ENCODE results near the gene TRIB2. TPM values are rescaled to one million over a fixed set of nuclear protein-coding genes. Genes with fewer than 3 reads are reported as not detected.
A peak's percentile ranks its signal among the peaks of the same experiment; 100 is the strongest.

TRIB2 gene
- total RNA-seq, 1 donor from 2014 or later: 19.3 TPM

DNA sequence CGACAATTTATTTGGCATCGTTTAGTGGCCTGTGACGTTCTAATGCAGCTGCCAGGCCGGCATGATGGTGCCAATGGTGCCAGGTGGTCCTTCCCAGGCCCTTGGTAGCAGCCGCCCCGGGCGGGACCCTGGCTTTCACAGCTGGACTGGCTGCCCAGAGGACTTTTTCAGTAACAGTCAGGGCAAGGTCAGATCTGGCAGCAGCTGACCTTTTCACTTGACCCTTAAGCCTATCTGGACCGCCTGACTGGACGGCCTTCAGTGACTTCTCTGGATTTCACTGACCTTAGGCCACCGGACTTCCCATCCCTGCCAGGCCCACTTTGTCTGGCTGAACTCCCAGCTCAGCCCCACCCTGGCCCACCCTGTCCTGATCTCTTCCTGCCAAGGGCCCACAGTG is 15.9 kb downstream of the TRIB2 start:
- Mint-ChIP-seq H3K9me3 (no peaks in the 10 kb centered on the region), H3K4me1 (peaks cover 71% of the 10 kb centered on the region), H3K27ac (no peak overlapping the region), H3K27me3 (no peaks in the 10 kb centered on the region), H3K36me3 (ENCODE audit: low read depth) (peaks cover 69% of the 10 kb centered on the region), H3K4me3 (no peak overlapping the region)
- POLR2A ChIA-PET: interaction anchor here (0.6 to 1.0 kb wide), 2 partner anchors 11 to 146 kb away, joined by 4 to 6 read pairs; no protein-coding TSS in a partner anchor
- CTCF ChIA-PET: interaction anchor here (1.2 to 1.6 kb wide), 2 partner anchors 16 to 199 kb away, joined by 4 to 5 read pairs; no protein-coding TSS in a partner anchor
- TF ChIP-seq, protein P1, sequence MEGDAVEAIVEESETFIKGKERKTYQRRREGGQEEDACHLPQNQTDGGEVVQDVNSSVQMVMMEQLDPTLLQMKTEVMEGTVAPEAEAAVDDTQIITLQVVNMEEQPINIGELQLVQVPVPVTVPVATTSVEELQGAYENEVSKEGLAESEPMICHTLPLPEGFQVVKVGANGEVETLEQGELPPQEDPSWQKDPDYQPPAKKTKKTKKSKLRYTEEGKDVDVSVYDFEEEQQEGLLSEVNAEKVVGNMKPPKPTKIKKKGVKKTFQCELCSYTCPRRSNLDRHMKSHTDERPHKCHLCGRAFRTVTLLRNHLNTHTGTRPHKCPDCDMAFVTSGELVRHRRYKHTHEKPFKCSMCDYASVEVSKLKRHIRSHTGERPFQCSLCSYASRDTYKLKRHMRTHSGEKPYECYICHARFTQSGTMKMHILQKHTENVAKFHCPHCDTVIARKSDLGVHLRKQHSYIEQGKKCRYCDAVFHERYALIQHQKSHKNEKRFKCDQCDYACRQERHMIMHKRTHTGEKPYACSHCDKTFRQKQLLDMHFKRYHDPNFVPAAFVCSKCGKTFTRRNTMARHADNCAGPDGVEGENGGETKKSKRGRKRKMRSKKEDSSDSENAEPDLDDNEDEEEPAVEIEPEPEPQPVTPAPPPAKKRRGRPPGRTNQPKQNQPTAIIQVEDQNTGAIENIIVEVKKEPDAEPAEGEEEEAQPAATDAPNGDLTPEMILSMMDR (IDR thresholded peaks at IDR 0.05): no peak
- ATAC-seq (ENCODE audit: low read depth) (no peak), DNase-seq (no peak)
- intact Hi-C loops (cut with micrococcal nuclease): no loop called here

DNA sequence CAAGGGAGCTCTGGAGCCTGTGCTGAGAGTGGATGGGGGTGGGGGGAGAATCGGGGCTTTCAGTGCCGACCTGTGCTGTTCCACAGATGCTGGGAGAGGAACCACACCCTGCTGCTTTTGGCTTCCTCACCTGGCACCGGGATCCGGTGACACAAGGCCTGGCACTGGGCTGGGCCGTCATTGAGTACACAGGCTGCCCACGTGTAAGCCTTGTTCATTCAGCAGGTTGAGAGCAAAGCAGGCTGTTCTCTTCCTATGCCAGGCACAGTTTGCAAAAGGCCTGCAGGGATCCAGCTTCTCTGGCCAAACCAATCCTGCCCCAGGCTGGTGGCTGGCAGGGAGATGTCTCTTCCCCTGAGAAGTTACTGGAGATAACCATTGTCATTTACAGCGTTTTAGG is 17.1 kb downstream of the TRIB2 start:
- Mint-ChIP-seq H3K4me1 (peaks cover 59% of the 10 kb centered on the region), H3K27ac (no peak overlapping the region), H3K36me3 (ENCODE audit: low read depth) (peaks cover 79% of the 10 kb centered on the region), H3K27me3 (no peaks in the 10 kb centered on the region), H3K4me3 (no peak overlapping the region), H3K9me3 (no peaks in the 10 kb centered on the region)
- ATAC-seq (ENCODE audit: low read depth) (no peak), DNase-seq (no peak)
- intact Hi-C loops (cut with micrococcal nuclease): no loop called here
- ChIA-PET CTCF (interaction anchor here (1.2 to 1.6 kb wide), 2 partner anchors 18 to 197 kb away, joined by 4 to 5 read pairs; no protein-coding TSS in a partner anchor), POLR2A (interaction anchor here (1.0 to 1.4 kb wide), 2 partner anchors 17 to 197 kb away, joined by 4 read pairs; partner anchors contain the start of gene TRIB2)
- TF ChIP-seq, protein P1 (IDR thresholded peaks at IDR 0.05): no peak

DNA sequence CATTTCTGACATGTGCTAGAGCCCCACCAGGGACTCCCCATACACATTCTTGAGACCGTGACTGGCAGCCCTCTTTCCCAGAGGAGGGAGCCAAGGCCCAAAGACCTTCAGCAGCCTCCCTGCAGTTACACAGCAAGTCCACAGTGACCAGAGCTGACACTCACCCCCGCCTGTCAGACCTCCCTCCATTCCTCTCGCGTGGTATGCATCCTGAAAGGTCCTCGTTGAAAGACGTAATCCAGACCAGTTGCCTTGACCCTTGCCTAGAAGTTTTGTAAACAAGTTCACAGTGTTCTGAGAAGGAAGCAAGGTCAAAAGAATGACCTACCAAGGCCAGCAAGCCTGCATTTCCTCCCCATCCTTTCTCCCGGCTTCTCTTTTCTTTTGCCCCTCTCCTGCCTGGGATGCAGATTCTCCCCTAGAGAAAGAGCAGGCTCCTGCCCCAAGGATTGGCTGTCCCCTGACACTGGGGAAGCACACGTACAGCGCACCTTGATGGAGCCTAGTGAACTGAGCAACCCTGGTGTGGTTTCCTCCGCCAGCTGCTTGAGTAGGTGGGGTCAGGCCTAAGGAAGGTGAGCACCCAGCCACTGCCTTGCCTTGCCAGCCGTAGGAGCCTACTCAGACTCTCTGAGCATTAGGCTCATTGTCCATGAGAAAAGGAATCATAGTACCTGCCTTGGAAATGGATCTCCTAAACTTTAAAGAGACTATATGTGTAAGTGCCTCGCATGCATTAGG is 18.3 kb downstream of the TRIB2 start:
- DNase-seq (no peak), ATAC-seq (ENCODE audit: low read depth) (no peak)
- TF ChIP-seq, protein P1 (IDR thresholded peaks at IDR 0.05): no peak
- Mint-ChIP-seq H3K27ac (no peak overlapping the region), H3K4me1 (peaks cover 53% of the 10 kb centered on the region), H3K36me3 (ENCODE audit: low read depth) (peaks cover 84% of the 10 kb centered on the region), H3K9me3 (no peaks in the 10 kb centered on the region), H3K27me3 (no peaks in the 10 kb centered on the region), H3K4me3 (no peak overlapping the region)
- ChIA-PET POLR2A (no interaction called here), CTCF (interaction anchor here (2.7 kb wide), 1 partner anchor 19 kb away, joined by 13 read pairs; the partner anchor contains the start of gene TRIB2)
- intact Hi-C loops (cut with micrococcal nuclease): no loop called here

DNA sequence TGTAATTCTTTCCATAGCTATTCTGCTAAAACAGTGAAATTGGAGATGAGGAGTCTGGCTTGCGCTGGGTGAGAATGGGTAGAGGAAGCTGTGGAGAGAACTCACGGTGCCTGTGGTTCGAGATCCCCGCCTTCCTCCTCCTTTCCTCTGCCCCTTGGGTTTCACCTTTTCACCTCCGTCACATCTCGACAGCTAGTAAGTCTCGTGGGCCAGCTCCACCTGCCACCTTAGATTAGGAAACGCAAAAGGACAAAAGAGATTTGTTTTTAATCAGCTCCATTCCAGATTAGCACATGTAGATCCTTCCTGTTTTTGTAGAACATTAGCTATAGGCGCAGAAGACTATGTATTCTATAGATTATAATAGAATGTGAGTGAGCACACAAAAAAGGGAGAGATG is 20.6 kb downstream of the TRIB2 start:
- CTCF ChIA-PET: interaction anchor here (2.7 kb wide), 1 partner anchor 21 kb away, joined by 13 read pairs; the partner anchor contains the start of gene TRIB2
- TF ChIP-seq, protein P1 (IDR thresholded peaks at IDR 0.05): no peak
- DNase-seq (no peak), ATAC-seq (ENCODE audit: low read depth) (no peak)
- H3K27me3 Mint-ChIP-seq: no peaks in the 10 kb centered on the region
- no peaks in the 10 kb centered on the region for H3K9me3 Mint-ChIP-seq
- H3K36me3 Mint-ChIP-seq (ENCODE audit: low read depth): peaks cover 87% of the 10 kb centered on the region
- peak overlapping the region; percentile 20 for H3K27ac Mint-ChIP-seq
- peaks cover 33% of the 10 kb centered on the region for H3K4me1 Mint-ChIP-seq
- no peak overlapping the region for H3K4me3 Mint-ChIP-seq
- POLR2A ChIA-PET: interaction anchor here (0.6 kb wide), 1 partner anchor 908 kb away, joined by 3 read pairs; no protein-coding TSS in a partner anchor
- intact Hi-C loops (cut with micrococcal nuclease): no loop called here
